Peyer's patch (tissue), 4 donors: ENCODE data around the gene RASGRP3. TPM values are rescaled to one million over a fixed set of nuclear protein-coding genes. Genes with fewer than 3 reads are reported as not detected.

ENCODE experiments used
- DNase-seq, 3 donors: peaks; one replicate each; pipeline ENCODE4 v3.0.0-alpha.2; 2017 to 2019
- H3K27ac ChIP-seq, 4 donors: fragments of 200-600 bp; sonication (generic); one replicate each; pipeline ENCODE4 v1.5.1; 2016 to 2019
- H3K27me3 ChIP-seq, 2 donors: fragments of 200-600 bp; sonication (generic); one replicate each; pipeline ENCODE4 v1.5.1; 2019
- H3K36me3 ChIP-seq, 3 donors: fragments of 200-600 bp; sonication (generic); one replicate each; pipeline ENCODE4 v1.5.1; 2016 to 2019
- H3K4me1 ChIP-seq, 4 donors: fragments of 200-600 bp; sonication (generic); one replicate each; pipeline ENCODE4 v1.5.1; 2016 to 2019
- H3K4me3 ChIP-seq, 4 donors: fragments of 200-600 bp; sonication (generic); 1 replicate in 3 of 4; 2 replicates in 1 of 4; pipeline ENCODE4 v1.5.1; 2016 to 2019; ENCODE audit warnings: mild to moderate bottlenecking in 1 of 4
- H3K9me3 ChIP-seq, 4 donors: fragments of 200-600 bp; sonication (generic); one replicate each; pipeline ENCODE4 v1.5.1; 2016 to 2019; ENCODE audit warnings: mild to moderate bottlenecking in 1 of 4
- POLR2A ChIP-seq, 2 donors: fragments of 450-650 bp; IDR thresholded peaks; one replicate each; pipeline ENCODE4 v1.5.1; 2017; ENCODE audit warnings: antibody characterized with exemption in 2 of 2, mild to moderate bottlenecking in 2 of 2, moderate library complexity in 2 of 2
- total RNA-seq, 4 donors: library from RNA; depleted of rRNA; stranded (reverse); fragments of >200 nt; gene quantifications; one replicate each; pipeline ENCODE4 v1.1.0, GENCODE V29; 2016
- TF ChIP-seq, protein P1 (sequence below), 6 experiments: fragments of 450-650 bp in 4 of 6; fragments of 200-600 bp in 2 of 6; sonication (generic) in 1 of 6; IDR thresholded peaks; one replicate each; pipeline ENCODE4 v1.5.1; 2017 to 2019; ENCODE audit warnings: antibody characterized with exemption in 6 of 6, mild to moderate bottlenecking in 3 of 6, moderate library complexity in 1 of 6

Gene RASGRP3
- total RNA-seq, 4 donors from 2014 or later: 1.9 to 66.8 (median 12.3) TPM

DNA sequence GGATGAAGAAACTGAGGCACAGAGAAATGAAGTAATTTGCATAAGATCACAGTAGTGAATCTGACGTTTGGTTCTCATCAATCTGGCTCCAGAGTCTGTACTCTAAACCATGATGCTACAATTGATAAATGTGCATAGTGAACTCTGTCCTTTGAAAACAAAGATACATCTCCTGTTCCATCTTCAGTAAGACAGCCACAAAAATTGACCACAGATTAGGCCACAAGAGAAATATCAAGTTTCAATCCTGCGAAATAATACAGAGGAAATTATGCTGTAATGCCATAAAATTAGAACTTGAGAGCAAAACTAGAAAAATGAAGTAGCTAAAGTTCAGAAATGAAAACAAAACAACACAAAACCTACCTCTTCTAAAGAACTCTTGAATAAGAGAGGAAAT is 94.2 kb downstream of the RASGRP3 start:
- no peaks in the 10 kb centered on the region for H3K36me3 ChIP-seq
- H3K27ac ChIP-seq: no peak overlapping the region
- H3K9me3 ChIP-seq: no peaks in the 10 kb centered on the region
- no peak overlapping the region for H3K4me3 ChIP-seq
- no peaks in the 10 kb centered on the region for H3K27me3 ChIP-seq
- no peak for DNase-seq
- H3K4me1 ChIP-seq: no peaks in the 10 kb centered on the region
- TF ChIP-seq POLR2A (IDR thresholded peaks at IDR 0.05): no peak
- TF ChIP-seq, protein P1, sequence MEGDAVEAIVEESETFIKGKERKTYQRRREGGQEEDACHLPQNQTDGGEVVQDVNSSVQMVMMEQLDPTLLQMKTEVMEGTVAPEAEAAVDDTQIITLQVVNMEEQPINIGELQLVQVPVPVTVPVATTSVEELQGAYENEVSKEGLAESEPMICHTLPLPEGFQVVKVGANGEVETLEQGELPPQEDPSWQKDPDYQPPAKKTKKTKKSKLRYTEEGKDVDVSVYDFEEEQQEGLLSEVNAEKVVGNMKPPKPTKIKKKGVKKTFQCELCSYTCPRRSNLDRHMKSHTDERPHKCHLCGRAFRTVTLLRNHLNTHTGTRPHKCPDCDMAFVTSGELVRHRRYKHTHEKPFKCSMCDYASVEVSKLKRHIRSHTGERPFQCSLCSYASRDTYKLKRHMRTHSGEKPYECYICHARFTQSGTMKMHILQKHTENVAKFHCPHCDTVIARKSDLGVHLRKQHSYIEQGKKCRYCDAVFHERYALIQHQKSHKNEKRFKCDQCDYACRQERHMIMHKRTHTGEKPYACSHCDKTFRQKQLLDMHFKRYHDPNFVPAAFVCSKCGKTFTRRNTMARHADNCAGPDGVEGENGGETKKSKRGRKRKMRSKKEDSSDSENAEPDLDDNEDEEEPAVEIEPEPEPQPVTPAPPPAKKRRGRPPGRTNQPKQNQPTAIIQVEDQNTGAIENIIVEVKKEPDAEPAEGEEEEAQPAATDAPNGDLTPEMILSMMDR (IDR thresholded peaks at IDR 0.05): no peak

DNA sequence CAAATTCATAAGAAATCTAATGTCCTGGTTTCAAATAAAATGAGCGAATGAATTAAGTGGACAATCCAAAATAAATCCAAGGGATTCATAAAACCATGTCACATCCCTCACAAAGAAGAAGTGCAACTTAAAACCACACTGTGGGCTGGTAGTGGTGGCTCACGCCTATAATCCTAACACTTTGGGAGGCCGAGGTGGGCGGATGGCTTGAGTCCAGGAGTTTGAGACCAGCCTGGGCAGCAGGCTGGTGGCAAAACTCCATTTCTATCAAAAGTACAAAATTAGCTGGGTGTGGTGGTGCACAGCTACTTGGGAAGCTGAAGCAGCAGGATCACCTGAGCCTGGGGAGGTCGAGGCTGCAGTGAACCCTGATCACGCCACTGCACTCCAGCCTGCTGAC is 97.2 kb downstream of the RASGRP3 start:
- Histone ChIP-seq H3K36me3 (no peaks in the 10 kb centered on the region), H3K27ac (no peak overlapping the region), H3K4me1 (no peaks in the 10 kb centered on the region), H3K9me3 (no peaks in the 10 kb centered on the region), H3K27me3 (no peaks in the 10 kb centered on the region), H3K4me3 (no peak overlapping the region)
- no peak for DNase-seq
- no peak for TF ChIP-seq POLR2A (IDR thresholded peaks at IDR 0.05)
- TF ChIP-seq, protein P1 (IDR thresholded peaks at IDR 0.05): no peak

DNA sequence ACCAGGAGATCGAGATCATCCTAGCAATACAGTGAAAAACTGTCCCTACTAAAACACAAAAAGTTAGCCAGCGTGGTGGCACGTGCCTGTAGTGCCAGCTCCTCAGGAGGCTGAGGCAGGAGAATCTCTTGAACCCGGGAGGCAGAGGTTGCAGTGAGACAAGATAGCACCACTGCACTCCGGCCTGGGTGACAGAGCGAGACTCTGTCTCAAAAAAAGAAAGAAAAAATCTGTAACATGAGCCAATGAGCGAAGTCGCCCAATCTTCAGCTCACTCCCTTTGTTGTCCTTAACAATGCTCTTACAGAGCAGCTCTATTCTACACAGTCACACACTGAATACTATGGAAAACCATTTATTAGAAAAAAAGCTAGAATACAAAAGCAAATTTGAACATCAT is 100.6 kb downstream of the RASGRP3 start:
- Histone ChIP-seq H3K4me3 (no peak overlapping the region), H3K27ac (no peak overlapping the region), H3K27me3 (no peaks in the 10 kb centered on the region), H3K4me1 (no peaks in the 10 kb centered on the region), H3K36me3 (no peaks in the 10 kb centered on the region), H3K9me3 (no peaks in the 10 kb centered on the region)
- TF ChIP-seq POLR2A (IDR thresholded peaks at IDR 0.05): no peak
- TF ChIP-seq, protein P1 (IDR thresholded peaks at IDR 0.05): no peak
- DNase-seq: no peak

DNA sequence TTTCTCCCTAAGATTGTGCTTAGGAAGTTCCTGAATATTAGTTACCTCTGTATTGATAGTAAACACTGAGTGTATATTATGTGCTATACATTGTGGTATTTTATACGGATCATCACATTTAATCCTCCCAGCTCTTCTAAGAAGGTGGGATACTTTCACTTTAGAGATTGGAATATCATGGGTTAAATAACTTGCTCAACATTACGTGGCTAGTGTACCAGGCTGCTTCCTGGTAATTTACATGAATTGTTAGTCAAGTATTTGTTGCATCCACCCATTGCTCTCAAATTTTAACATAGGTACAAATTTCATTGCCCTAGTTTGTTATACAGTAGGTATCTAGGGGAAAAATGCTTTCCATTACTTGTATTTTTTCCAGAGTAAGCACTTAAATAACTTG is 101.2 kb downstream of the RASGRP3 start:
- TF ChIP-seq, protein P1 (IDR thresholded peaks at IDR 0.05): no peak
- Histone ChIP-seq H3K4me3 (no peak overlapping the region), H3K4me1 (no peaks in the 10 kb centered on the region), H3K36me3 (no peaks in the 10 kb centered on the region), H3K27ac (no peak overlapping the region), H3K27me3 (no peaks in the 10 kb centered on the region), H3K9me3 (no peaks in the 10 kb centered on the region)
- no peak for DNase-seq

DNA sequence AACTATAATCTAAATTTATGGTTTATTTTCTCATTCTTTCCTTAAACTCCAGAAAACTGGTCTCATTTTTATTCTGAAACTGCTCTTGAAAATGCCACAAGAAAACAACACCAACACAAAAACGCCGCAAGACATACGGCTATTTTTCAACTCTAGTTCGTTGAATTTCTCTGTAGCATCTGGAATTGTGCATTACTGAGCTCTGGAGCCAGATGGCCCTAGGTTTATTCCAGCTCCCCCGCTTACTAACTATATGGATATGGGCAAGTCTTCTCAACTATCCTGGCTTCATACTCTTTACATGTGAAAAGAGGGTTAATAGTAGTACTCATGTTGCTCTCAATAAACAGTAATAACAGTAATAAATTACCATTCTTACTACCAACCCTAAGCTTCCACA is 102.8 kb downstream of the RASGRP3 start:
- TF ChIP-seq, protein P1 (IDR thresholded peaks at IDR 0.05): no peak
- no peak for TF ChIP-seq POLR2A (IDR thresholded peaks at IDR 0.05)
- no peaks in the 10 kb centered on the region for H3K36me3 ChIP-seq
- no peaks in the 10 kb centered on the region for H3K27me3 ChIP-seq
- no peaks in the 10 kb centered on the region for H3K9me3 ChIP-seq
- no peak for DNase-seq
- no peak overlapping the region for H3K4me3 ChIP-seq
- no peak overlapping the region for H3K27ac ChIP-seq
- no peaks in the 10 kb centered on the region for H3K4me1 ChIP-seq

DNA sequence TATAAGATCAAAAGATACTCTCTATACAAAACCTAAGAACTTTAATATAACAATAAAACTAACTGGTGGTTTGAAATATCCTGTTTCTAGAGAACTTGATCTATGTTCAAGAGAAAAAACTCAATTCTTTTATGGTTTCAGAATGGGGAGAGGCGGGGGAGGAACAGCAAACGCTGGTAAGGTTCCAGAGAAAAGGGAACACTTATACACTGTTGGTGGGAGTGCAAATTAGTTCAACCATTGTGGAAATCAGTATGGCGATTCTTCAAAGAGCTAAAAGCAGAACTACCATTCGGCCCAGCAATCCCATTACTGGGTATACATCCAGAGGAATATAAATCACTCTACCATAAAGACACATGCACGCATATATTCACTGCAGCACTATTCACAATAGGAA is 105.4 kb downstream of the RASGRP3 start:
- no peak overlapping the region for H3K27ac ChIP-seq
- no peak overlapping the region for H3K4me3 ChIP-seq
- H3K9me3 ChIP-seq: no peaks in the 10 kb centered on the region
- no peak for DNase-seq
- TF ChIP-seq POLR2A (IDR thresholded peaks at IDR 0.05): no peak
- TF ChIP-seq, protein P1 (IDR thresholded peaks at IDR 0.05): no peak
- H3K27me3 ChIP-seq: no peaks in the 10 kb centered on the region
- H3K4me1 ChIP-seq: no peaks in the 10 kb centered on the region
- peaks cover 0 to 23% (median 0%) of the 10 kb centered on the region in 3 donors for H3K36me3 ChIP-seq
